Osteocyte (in vitro differentiated cells): ENCODE measurements around the gene ZSWIM7. TPM values are rescaled to one million over a fixed set of nuclear protein-coding genes. Genes with fewer than 3 reads are reported as not detected.
"Not testable (repeated sequence)": the region's sequence is repeated elsewhere in the genome, so short reads cannot be mapped to it uniquely, and the experiment has no call there.

ENCODE experiments used
- DNase-seq: peaks from one replicate; pipeline ENCODE4 v3.0.0; 2021; ENCODE audit warnings: mixed read lengths; ENCODE audit not compliant: unreplicated experiment; ENCODE audit errors: extremely low spot score
- H3K27ac Mint-ChIP-seq: one replicate; pipeline ENCODE4 v1.8.0; 2021; ENCODE audit warnings: mild to moderate bottlenecking, mixed read lengths; ENCODE audit not compliant: unreplicated experiment
- H3K27me3 Mint-ChIP-seq: one replicate; pipeline ENCODE4 v1.8.0; 2021; ENCODE audit warnings: mixed read lengths; ENCODE audit not compliant: unreplicated experiment
- H3K36me3 Mint-ChIP-seq: one replicate; pipeline ENCODE4 v1.8.0; 2021; ENCODE audit warnings: mixed read lengths; ENCODE audit not compliant: unreplicated experiment
- H3K4me1 Mint-ChIP-seq: one replicate; pipeline ENCODE4 v1.8.0; 2021; ENCODE audit warnings: mixed read lengths; ENCODE audit not compliant: unreplicated experiment
- H3K4me3 Mint-ChIP-seq: one replicate; pipeline ENCODE4 v1.8.0; 2021; ENCODE audit warnings: mild to moderate bottlenecking, moderate library complexity, mixed read lengths; ENCODE audit not compliant: unreplicated experiment
- H3K9me3 Mint-ChIP-seq: one replicate; pipeline ENCODE4 v1.8.0; 2021; ENCODE audit warnings: mixed read lengths; ENCODE audit not compliant: unreplicated experiment
- CTCF ChIP-seq: fragments of 200-600 bp; sonication (generic); IDR thresholded peaks from 2 replicates; pipeline ENCODE4 v1.5.0; 2021; ENCODE audit warnings: antibody characterized with exemption, mild to moderate bottlenecking, moderate library complexity
- total RNA-seq: library from RNA; stranded (reverse); gene quantifications from 2 replicates; pipeline ENCODE4 v1.2.1, GENCODE V29; 2021

ZSWIM7 gene
- total RNA-seq, 1 donor from 2014 or later: 22.2 TPM

DNA sequence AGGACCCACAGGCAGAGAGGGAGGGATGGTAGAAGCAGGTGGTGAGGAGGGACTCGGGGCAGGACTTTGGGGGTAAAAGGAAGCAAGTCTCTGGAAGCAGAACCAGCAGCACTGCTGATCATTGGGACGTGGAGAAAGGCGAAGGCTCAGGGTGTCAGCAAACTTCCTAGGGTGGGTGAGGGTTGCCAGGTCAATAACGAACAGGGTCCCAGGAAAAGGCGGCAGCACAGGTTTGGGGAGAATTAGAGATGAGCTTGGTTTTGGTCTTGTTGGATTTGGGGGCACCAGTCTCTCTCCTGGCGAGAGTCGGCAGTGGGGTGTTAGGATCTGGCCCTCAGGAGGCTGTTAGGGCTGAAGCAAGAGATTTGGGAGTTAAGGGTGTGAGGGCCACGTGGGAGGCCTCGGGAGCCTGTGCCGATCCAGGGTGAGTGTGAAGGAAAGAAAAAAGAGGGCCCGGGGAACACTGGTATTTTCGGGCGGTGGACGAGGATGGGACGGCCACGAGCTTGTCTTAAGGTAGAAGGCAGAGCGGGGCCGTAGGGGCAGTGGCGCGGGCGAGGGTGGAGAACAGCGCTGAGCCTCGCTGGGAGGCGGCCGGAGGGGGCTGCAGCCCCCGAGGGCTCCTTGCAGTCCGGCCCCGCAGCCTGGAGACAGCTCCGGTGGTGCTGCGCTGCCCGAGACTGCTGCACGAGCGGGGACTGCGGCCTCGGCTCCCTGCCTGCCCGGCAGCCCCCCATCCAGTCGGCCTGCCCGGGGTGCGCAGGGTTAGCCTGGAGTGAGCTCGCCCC is 55.3 kb downstream of the ZSWIM7 start:
- no peak for DNase-seq
- H3K9me3 Mint-ChIP-seq: no peaks in the 10 kb centered on the region
- no peak for TF ChIP-seq CTCF
- peak overlapping the region; percentile 74 for H3K4me3 Mint-ChIP-seq
- H3K27me3 Mint-ChIP-seq: no peaks in the 10 kb centered on the region
- H3K27ac Mint-ChIP-seq: peak overlapping the region; percentile 77
- H3K4me1 Mint-ChIP-seq: peaks cover 40% of the 10 kb centered on the region
- no peaks in the 10 kb centered on the region for H3K36me3 Mint-ChIP-seq

GRCh38 chr17:15942207-15942833 is 57.2 kb downstream of the ZSWIM7 start:
- DNase-seq: no peak
- H3K4me1 Mint-ChIP-seq: peaks cover 28% of the 10 kb centered on the region
- H3K36me3 Mint-ChIP-seq: no peaks in the 10 kb centered on the region
- TF ChIP-seq CTCF: no peak
- no peak overlapping the region for H3K4me3 Mint-ChIP-seq
- H3K27me3 Mint-ChIP-seq: no peaks in the 10 kb centered on the region
- H3K27ac Mint-ChIP-seq: no peak overlapping the region
- H3K9me3 Mint-ChIP-seq: no peaks in the 10 kb centered on the region

DNA sequence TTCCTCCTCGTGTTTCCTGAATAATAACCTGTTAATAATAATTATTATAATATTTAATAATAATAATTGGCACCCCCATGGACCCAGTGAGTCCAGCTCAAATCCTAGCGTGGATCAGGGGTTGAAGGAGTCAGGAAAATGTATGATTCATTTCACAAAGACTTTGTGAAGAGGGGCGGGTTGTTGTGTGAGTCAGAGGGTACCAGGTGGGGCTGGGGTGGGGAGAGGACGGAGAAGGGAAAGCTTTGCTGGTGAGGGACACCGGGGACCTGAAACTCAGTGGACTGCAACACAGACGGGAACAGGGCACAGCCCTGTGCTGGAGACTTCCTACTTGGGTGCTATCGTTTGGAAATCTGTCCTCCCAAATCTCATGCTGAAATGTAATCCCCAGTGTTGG is 57.7 kb downstream of the ZSWIM7 start:
- Mint-ChIP-seq H3K9me3 (no peaks in the 10 kb centered on the region), H3K36me3 (no peaks in the 10 kb centered on the region), H3K27ac (no peak overlapping the region), H3K27me3 (no peaks in the 10 kb centered on the region), H3K4me3 (no peak overlapping the region), H3K4me1 (peaks cover 22% of the 10 kb centered on the region)
- TF ChIP-seq CTCF: no peak
- no peak for DNase-seq

DNA sequence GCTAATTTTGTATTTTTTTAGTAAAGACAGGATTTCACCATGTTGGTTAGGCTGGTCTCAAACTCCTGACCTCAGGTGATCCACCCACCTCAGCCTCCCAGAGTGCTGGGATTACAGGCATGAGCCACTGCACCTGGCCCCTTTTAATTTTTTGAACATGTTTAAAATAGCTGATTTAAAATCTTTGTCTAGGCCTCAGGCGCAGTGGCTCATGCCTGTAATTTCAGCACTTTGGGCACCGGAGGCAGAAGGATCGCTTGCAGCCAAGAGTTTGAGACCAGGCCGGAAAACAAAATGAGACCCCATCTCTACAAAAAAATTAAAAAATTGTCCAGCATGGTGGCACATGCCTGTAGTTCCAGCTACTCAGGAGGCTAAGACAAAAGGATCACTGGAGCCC is 63.0 kb downstream of the ZSWIM7 start:
- not testable (repeated sequence) for H3K9me3 Mint-ChIP-seq, H3K27me3 Mint-ChIP-seq, H3K36me3 Mint-ChIP-seq, DNase-seq, H3K4me1 Mint-ChIP-seq, H3K27ac Mint-ChIP-seq, H3K4me3 Mint-ChIP-seq

- TF ChIP-seq CTCF: no peak
- no peak overlapping the region for H3K27ac Mint-ChIP-seq
- no peak overlapping the region for H3K4me3 Mint-ChIP-seq
- no peaks in the 10 kb centered on the region for H3K4me1 Mint-ChIP-seq
- H3K9me3 Mint-ChIP-seq: no peaks in the 10 kb centered on the region
- no peak for DNase-seq
- H3K36me3 Mint-ChIP-seq: no peaks in the 10 kb centered on the region
- no peaks in the 10 kb centered on the region for H3K27me3 Mint-ChIP-seq
Measured at GRCh38 chr17:15935891-15936290, 63.6 kb downstream of the ZSWIM7 start.
